Measurements from ENCODE around the gene ABLIM1.

GRCh38 chr10:114543456-114543855 lies 114.6 kb downstream of the ABLIM1 start:
- TF ChIP-seq JUND (CRISPR knock-in tag; IDR thresholded peaks at IDR 0.05) (no peak), HOXA3 (CRISPR knock-in tag; IDR thresholded peaks at IDR 0.05) (no peak), TP53 (CRISPR knock-in tag; conservative IDR thresholded peaks at IDR 0.05) (no peak), CBX1 (IDR thresholded peaks at IDR 0.05; ENCODE audit: low read depth) (no peak)

Data from HepG2 (cell line).